NT2/D1 (cell line): ENCODE measurements around the gene LTC4S.

Experiments
- DNase-seq: peaks from one replicate; pipeline ENCODE4 v3.0.0-alpha.2; 2011; ENCODE audit warnings: low read depth, low spot score
- H3K27me3 ChIP-seq: 2 replicates; pipeline ENCODE4 v1.6.0; 2011; ENCODE audit warnings: mild to moderate bottlenecking; ENCODE audit not compliant: insufficient read length, insufficient read depth
- H3K36me3 ChIP-seq: 2 replicates; pipeline ENCODE4 v1.6.1; 2011; ENCODE audit warnings: mild to moderate bottlenecking, low read length, mixed read lengths; ENCODE audit not compliant: insufficient read depth, insufficient read length
- H3K4me1 ChIP-seq: 2 replicates; pipeline ENCODE4 v1.5.1; 2011; ENCODE audit not compliant: insufficient read depth, insufficient read length
- H3K4me3 ChIP-seq: 2 replicates; pipeline ENCODE4 v1.5.1; 2011; ENCODE audit warnings: low read depth; ENCODE audit not compliant: insufficient read length
- H3K9ac ChIP-seq: 2 replicates; pipeline ENCODE4 v1.6.0; 2011; ENCODE audit warnings: low read depth; ENCODE audit not compliant: insufficient read length
- H3K9me3 ChIP-seq: 2 replicates; pipeline ENCODE4 v1.5.1; 2011; ENCODE audit warnings: mild to moderate bottlenecking, low read length; ENCODE audit not compliant: insufficient read depth
- SUZ12 ChIP-seq: IDR thresholded peaks from 2 replicates; pipeline ENCODE4 v1.6.1; 2011; ENCODE audit not compliant: insufficient read length, insufficient read depth; ENCODE audit errors: extremely low read depth
- YY1 ChIP-seq: IDR thresholded peaks from 2 replicates; pipeline ENCODE4 v1.6.1; 2011; ENCODE audit not compliant: insufficient read length, insufficient read depth
- ZNF274 ChIP-seq: IDR thresholded peaks from 2 replicates; pipeline ENCODE4 v1.6.1; 2011; ENCODE audit warnings: mild to moderate bottlenecking, low read depth, low read length

The LTC4S gene

DNA sequence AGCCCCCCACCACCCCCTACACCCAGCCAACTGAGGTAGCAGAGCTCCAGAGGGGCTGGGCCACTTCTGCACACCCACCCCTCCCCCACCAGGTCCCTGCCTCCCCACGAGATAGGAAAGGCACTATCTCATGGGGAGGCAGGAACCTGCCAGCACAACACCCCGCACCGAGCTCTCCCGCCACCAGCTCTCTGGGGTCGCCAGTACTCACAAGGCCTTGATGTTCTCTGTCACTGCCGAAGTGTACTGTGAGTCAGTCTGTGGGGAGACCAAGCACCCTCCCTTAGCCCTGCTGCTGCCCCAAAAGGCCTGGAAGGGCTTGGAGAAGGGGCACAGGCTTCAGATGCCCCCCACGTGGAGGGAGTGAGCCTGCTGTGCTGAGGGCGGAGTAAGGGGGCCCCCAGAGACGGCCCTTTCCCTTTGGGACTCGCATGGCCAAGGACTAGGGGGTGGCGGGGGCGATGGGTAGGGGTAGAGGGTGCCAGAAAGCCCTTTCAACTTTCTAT lies 7.0 kb downstream of the LTC4S start:
- Histone ChIP-seq H3K4me1 (peaks cover 26% of the 10 kb centered on the region), H3K36me3 (peaks cover 52% of the 10 kb centered on the region), H3K4me3 (no peak overlapping the region), H3K9ac (no peak overlapping the region), H3K9me3 (no peaks in the 10 kb centered on the region), H3K27me3 (no peaks in the 10 kb centered on the region)
- no peak for DNase-seq
- TF ChIP-seq SUZ12 (no peak), YY1 (no peak), ZNF274 (no peak)

DNA sequence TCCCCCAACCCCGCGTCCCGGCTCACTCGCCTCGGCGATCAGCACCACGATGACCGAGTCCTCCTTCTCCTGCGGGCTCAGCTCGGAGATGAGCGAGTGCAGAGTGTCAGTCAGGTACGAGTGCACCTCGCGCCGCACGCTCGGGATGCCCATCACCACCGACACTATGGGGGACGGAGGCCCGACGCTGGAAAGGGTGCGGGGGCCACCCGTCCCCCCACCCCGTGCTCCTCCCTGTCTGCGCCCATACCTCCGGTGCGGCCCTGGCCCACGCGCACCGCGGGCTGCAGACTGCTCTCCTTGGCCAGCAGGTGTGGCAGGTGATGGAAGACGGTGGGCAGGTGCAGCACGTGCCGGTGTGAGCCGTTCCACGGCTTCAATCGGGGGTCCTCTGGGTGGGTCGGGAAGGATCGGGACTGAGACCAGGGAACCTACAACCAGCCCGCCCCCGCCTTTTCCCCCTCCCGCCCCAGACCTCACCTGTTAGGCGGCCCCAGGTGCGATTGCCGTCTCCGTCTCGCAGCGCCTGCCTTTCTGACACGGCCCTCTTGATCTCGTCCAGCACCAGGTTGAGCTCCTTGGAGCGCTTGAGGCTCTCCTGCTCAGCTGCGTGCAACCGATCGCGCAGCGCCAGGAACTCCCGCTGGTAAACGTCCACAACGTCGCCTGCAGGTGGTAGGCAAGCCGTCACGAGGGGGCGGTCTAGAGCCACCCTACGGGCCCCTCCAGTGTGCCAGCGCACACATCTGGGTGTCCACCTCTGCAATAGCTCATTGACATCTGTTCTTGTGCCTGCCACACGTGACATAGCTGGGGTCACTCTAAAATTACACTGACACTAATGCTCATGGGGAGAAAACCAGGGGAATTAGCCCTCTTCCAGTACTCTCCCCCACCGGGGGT lies 7.8 kb downstream of the LTC4S start:
- Histone ChIP-seq H3K36me3 (peaks cover 52% of the 10 kb centered on the region), H3K4me1 (peaks cover 26% of the 10 kb centered on the region), H3K4me3 (no peak overlapping the region), H3K9ac (no peak overlapping the region), H3K27me3 (no peaks in the 10 kb centered on the region), H3K9me3 (no peaks in the 10 kb centered on the region)
- TF ChIP-seq SUZ12 (no peak), ZNF274 (no peak), YY1 (no peak)
- DNase-seq = no peak

DNA sequence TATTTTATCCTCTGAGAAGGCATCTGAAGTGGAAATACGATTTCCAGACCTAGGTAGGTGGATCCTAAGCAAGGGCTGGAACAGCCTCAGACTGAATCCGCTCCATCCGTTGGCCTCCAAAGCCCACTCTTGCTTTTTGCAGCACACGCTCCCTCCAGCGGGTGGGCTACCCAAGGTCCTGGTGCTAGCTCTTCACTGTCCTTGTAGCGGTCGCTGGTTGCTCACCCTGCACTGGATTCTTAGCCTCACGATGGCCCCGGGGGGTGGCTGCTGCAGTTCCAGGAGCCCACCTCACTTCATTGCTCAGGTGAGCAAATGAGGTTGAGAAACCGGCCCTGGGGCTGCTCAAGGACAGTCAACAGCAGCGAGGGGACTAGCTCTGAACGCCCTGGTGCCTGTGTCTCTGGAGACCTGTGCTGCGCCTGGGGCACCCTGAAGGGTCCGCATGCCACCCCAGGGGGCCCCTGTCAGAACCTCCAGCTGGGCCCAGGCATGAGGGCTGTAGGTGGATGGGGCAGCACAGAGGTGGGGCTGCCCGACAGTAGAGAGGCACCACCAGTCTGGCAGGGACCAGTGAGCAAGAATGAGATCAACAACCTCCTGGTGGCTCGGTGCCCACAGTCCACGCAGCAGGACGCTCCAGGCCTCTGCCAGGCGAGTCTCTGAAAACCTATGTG lies 8.6 kb downstream of the LTC4S start:
- Histone ChIP-seq H3K9me3 (no peaks in the 10 kb centered on the region), H3K27me3 (no peaks in the 10 kb centered on the region), H3K4me3 (no peak overlapping the region), H3K9ac (peak overlapping the region; percentile 4), H3K36me3 (peaks cover 45% of the 10 kb centered on the region), H3K4me1 (peaks cover 26% of the 10 kb centered on the region)
- no peak for DNase-seq
- TF ChIP-seq ZNF274 (no peak), SUZ12 (no peak), YY1 (no peak)

DNA sequence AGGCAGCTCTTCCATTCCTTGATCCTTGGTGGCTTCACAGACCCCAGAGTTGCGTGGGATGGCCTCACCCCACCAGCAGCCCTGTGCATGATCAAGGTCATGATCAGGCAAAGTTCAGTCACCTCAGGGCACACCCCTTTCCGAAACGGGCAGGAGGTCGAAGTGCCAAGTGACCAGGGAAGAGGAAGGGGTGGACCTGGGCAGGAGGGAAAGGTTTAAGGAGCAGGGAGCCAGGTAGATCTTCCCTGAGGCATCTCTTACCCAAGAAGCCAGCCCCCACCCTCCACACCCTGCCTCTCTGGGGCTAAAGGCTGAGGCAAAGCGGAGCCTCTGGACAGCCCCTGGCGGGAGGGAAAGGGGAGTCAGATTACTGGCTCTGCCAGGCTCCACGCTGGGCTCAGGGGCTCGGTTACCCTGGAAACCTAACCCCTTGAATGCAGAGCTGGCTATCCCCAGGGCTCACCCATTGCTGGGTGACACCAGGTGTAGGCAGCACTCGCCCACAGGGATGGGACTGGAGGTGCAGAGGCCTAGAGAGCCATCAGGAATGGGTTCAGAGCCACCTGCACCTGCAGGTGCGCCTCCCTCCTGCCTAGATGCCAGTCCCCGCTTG lies 9.3 kb downstream of the LTC4S start:
- DNase-seq = no peak
- Histone ChIP-seq H3K27me3 (no peaks in the 10 kb centered on the region), H3K9ac (no peak overlapping the region), H3K4me3 (no peak overlapping the region), H3K9me3 (no peaks in the 10 kb centered on the region), H3K36me3 (peaks cover 38% of the 10 kb centered on the region), H3K4me1 (peaks cover 26% of the 10 kb centered on the region)
- TF ChIP-seq ZNF274 = no peak
- no peak for TF ChIP-seq YY1
- no peak for TF ChIP-seq SUZ12

DNA sequence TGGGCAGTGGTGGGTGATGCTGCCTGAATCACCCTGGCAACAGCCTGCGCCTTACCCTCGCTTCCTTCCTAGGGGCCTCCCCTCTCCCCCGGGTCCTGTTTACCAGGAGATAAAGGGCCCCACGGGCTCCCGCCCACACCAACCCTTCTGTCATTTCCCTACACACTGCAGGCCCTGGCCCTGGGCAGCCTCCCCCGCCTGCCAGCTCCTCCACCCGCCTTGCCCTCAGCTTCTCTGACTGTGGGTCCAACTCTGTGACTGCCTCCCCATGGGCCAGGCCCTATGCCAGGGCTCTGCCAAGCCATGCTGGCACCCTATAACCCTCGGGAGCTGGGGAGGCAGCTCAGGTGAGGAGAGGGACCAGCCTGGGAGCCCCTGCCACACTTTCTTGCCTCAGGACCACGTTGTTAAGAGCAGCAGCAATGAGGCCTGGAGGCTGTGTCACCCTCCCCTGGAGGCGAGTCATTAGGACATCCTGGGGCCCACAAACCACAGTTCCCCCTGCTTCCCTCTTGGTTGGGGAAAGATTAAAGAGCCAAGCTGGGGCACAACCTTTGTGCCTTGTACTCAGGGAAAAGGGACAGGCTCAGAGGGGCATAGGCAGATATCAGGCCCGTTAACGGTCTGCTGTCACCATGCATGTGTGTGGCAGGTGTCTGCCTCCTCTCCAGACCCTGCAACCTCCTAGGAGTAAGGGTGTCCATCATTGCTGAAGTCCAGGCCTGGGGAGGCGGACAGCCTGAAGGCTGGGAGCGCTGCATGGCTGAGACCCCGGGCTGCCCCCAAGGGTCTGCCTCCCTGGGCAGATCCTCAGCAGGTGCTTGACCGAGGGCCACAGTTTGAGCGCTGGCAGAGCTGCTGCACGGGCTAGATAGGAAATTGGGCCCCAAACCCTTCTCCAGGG lies 10.1 kb downstream of the LTC4S start:
- no peaks in the 10 kb centered on the region for H3K9me3 ChIP-seq
- peaks cover 29% of the 10 kb centered on the region for H3K36me3 ChIP-seq

DNA sequence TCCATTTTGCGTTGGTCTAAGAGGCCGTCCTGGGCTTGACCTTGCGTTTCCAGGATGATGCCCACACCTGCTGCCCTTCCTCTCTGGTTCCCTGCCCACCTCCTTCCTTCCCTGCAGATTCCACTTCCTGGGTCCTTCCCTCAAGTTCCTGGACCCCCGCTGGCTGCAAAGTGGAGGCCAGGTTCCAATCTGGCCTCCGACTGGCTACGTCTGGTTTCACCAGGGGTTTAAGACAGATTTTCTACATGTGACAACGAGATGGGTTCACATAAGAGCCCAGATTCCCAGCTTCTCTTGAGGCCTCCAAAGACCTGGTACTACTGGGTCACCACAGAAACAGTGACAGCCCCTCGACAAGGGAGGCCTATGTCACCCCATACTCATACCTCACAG lies 10.8 kb downstream of the LTC4S start:
- no peak for DNase-seq
- Histone ChIP-seq H3K4me1 (peaks cover 26% of the 10 kb centered on the region), H3K9ac (no peak overlapping the region), H3K9me3 (no peaks in the 10 kb centered on the region), H3K27me3 (no peaks in the 10 kb centered on the region), H3K36me3 (peaks cover 23% of the 10 kb centered on the region), H3K4me3 (no peak overlapping the region)
- no peak for TF ChIP-seq ZNF274
- TF ChIP-seq SUZ12 = no peak
- no peak for TF ChIP-seq YY1

More for the DNA sequence above, 10.1 kb downstream of the LTC4S start:
- TF ChIP-seq YY1 (no peak), SUZ12 (no peak), ZNF274 (no peak)
- no peaks in the 10 kb centered on the region for H3K27me3 ChIP-seq
- H3K9ac ChIP-seq = no peak overlapping the region
- H3K4me3 ChIP-seq = no peak overlapping the region
- peaks cover 26% of the 10 kb centered on the region for H3K4me1 ChIP-seq
- DNase-seq = no peak
